K562 (cell line): ENCODE results near the gene THSD8. TPM values are rescaled to one million over a fixed set of nuclear protein-coding genes. Genes with fewer than 3 reads are reported as not detected.

ENCODE experiments used
- ATF1 ChIP-seq, 2 experiments: fragments of 450-650 bp in 1 of 2; IDR thresholded peaks; 2 replicates each; pipeline ENCODE4 v1.6.1; 2016; ENCODE audit warnings: missing compliant biosample characterization in 1 of 2, missing genetic modification characterization in 1 of 2
- CBFB ChIP-seq: sonication (generic); formaldehyde crosslinking; IDR thresholded peaks from 2 replicates; pipeline ENCODE4 v1.4.0; 2020; ENCODE audit warnings: mild to moderate bottlenecking, missing genetic modification reagents
- CREM ChIP-seq: IDR thresholded peaks from 2 replicates; pipeline ENCODE4 v1.6.1; 2014; ENCODE audit warnings: antibody characterized with exemption, low read depth
- EP300 ChIP-seq: IDR thresholded peaks from 2 replicates; pipeline ENCODE4 v1.6.1; 2012; ENCODE audit warnings: low read length, improper control_type of control experiment
- ERF ChIP-seq: fragments of 450-650 bp; formaldehyde crosslinking; IDR thresholded peaks from 2 replicates; pipeline ENCODE4 v1.4.0; 2020; ENCODE audit warnings: mild to moderate bottlenecking, mixed read lengths
- FOXK2 ChIP-seq, 2 experiments: fragments of 450-650 bp; IDR thresholded peaks in 1 of 2; conservative IDR thresholded peaks in 1 of 2; 2 replicates each; pipeline ENCODE4 v1.6.1; 2016; ENCODE audit warnings: low read depth in 2 of 2, mild to moderate bottlenecking in 1 of 2
- MEF2D ChIP-seq: conservative IDR thresholded peaks from 2 replicates; pipeline ENCODE4 v1.6.1; 2016; ENCODE audit warnings: low read depth, missing genetic modification characterization, missing compliant biosample characterization
- MTA2 ChIP-seq: fragments of 450-650 bp; IDR thresholded peaks from 2 replicates; pipeline ENCODE4 v1.6.1; 2016; ENCODE audit warnings: low read depth
- PHB2 ChIP-seq: fragments of 450-650 bp; IDR thresholded peaks from 2 replicates; pipeline ENCODE4 v1.6.1; 2017; ENCODE audit warnings: low read depth
- RBM25 ChIP-seq: fragments of 200-400 bp; formaldehyde crosslinking; IDR thresholded peaks from 2 replicates; pipeline ENCODE4 v1.6.1; 2018; ENCODE audit warnings: low read length, low read depth, moderate library complexity; ENCODE audit not compliant: severe bottlenecking
- RNF2 ChIP-seq: sonication (generic); IDR thresholded peaks from 2 replicates; pipeline ENCODE4 v1.6.1; 2016
- RUNX1 ChIP-seq: sonication (generic); IDR thresholded peaks from 2 replicates; pipeline ENCODE4 v1.6.1; 2016; ENCODE audit warnings: antibody characterized with exemption, low read depth
- SAP30 ChIP-seq: fragments of 200-600 bp; sonication (generic); IDR thresholded peaks from 2 replicates; pipeline ENCODE4 v1.6.1; 2012; ENCODE audit warnings: borderline replicate concordance, low read depth, mild to moderate bottlenecking, moderate library complexity, low read length, control low read depth, inconsistent platforms; ENCODE audit not compliant: insufficient read depth, poor library complexity, severe bottlenecking
- SIN3A ChIP-seq, 2 experiments: fragments of 150-350 bp in 1 of 2; IDR thresholded peaks; 2 replicates each; pipeline ENCODE4 v1.6.1; 2011 to 2016; ENCODE audit warnings: borderline replicate concordance in 2 of 2, low read depth in 2 of 2, low read length in 2 of 2, mild to moderate bottlenecking in 2 of 2, moderate library complexity in 2 of 2; ENCODE audit not compliant: control insufficient read depth in 1 of 2
- SMARCA4 ChIP-seq: fragments of 450-650 bp; IDR thresholded peaks from 2 replicates; pipeline ENCODE4 v1.6.1; 2016
- SP1 ChIP-seq: sonication (generic); formaldehyde crosslinking; IDR thresholded peaks from 2 replicates; pipeline ENCODE4 v1.8.1; 2022; ENCODE audit warnings: mild to moderate bottlenecking, missing genetic modification reagents
- TCF3 ChIP-seq: sonication (generic); formaldehyde crosslinking; IDR thresholded peaks from 2 replicates; pipeline ENCODE4 v1.4.0; 2020; ENCODE audit warnings: mild to moderate bottlenecking, missing genetic modification reagents
- ZNF175 ChIP-seq: fragments of 200-800 bp; sonication (Bioruptor generic); IDR thresholded peaks from 2 replicates; pipeline ENCODE4 v1.6.1; 2016; ENCODE audit warnings: low read depth, mild to moderate bottlenecking, missing genetic modification characterization, missing compliant biosample characterization
- polyA plus RNA-seq, 8 experiments: library from polyadenylated mRNA; depleted of rRNA in 4 of 8; stranded (reverse) in 5 of 8; unstranded in 3 of 8; fragments of >200 nt; fragmentation: Nextera tagmentation in 2 of 8; fragmentation: Illumina TruSeq in 1 of 8; extraction: Ambion mirVana in 2 of 8; extraction: Trizol in 1 of 8; gene quantifications; 2 replicates each; pipeline versions ENCODE4 v1.2.1 to v1.2.3, GENCODE V29; 2011 to 2014; ENCODE audit warnings: inconsistent platforms in 1 of 8, missing spikeins in 1 of 8
- total RNA-seq, 7 experiments: library from RNA; depleted of rRNA in 6 of 7; stranded (reverse); fragments of >200 nt in 6 of 7; fragmentation: Illumina TruSeq in 2 of 7; extraction: Trizol in 2 of 7; gene quantifications; 2 replicates each; pipeline versions ENCODE4 v1.2.1 to v1.2.3, GENCODE V29; 2011 to 2021; ENCODE audit warnings: low replicate concordance in 1 of 7
- TF ChIP-seq, protein P1 (sequence below): sonication (generic); formaldehyde crosslinking; IDR thresholded peaks from 2 replicates; pipeline ENCODE4 v1.8.0; 2023; ENCODE audit warnings: missing genetic modification reagents, mild to moderate bottlenecking, borderline replicate concordance
- TF ChIP-seq, protein P2 (sequence below): sonication (generic); formaldehyde crosslinking; IDR thresholded peaks from 2 replicates; pipeline ENCODE4 v1.8.1; 2023; ENCODE audit warnings: mild to moderate bottlenecking, missing genetic modification reagents
- TF ChIP-seq, protein P3 (sequence below): fragments of 450-650 bp; formaldehyde crosslinking; IDR thresholded peaks from 2 replicates; pipeline ENCODE4 v1.4.0; 2022; ENCODE audit warnings: mild to moderate bottlenecking, moderate library complexity

Gene THSD8
- total and polyA plus RNA-seq, 9 of the 15 experiments (the other 6 are each of a cell fraction or from before 2014, with no cell fraction given), result 8.4 to 42.4 (median 19.9) TPM; not detected in 2

DNA sequence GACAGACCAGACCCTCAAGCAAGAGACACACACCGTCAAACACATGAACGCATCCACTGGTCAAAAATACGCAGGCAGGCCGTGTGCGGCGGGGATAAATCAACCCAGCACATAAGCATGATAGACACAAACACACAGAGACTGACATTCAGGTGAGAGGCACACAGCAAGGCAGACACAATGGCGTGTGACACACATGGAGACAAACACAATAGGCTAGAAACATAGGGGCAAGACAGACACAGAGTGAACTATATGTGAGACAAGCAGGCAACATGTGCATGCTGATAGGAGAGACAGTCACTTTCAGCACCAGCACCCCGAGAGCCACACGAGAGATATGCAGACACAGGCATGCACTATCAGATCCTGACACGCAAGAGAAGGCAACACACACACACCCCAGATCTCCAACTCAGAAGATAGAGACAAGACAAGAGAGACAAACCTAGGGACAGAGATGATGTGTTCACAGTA is 17.4 kb upstream of the THSD8 start (continued):
- TF ChIP-seq, protein P1, sequence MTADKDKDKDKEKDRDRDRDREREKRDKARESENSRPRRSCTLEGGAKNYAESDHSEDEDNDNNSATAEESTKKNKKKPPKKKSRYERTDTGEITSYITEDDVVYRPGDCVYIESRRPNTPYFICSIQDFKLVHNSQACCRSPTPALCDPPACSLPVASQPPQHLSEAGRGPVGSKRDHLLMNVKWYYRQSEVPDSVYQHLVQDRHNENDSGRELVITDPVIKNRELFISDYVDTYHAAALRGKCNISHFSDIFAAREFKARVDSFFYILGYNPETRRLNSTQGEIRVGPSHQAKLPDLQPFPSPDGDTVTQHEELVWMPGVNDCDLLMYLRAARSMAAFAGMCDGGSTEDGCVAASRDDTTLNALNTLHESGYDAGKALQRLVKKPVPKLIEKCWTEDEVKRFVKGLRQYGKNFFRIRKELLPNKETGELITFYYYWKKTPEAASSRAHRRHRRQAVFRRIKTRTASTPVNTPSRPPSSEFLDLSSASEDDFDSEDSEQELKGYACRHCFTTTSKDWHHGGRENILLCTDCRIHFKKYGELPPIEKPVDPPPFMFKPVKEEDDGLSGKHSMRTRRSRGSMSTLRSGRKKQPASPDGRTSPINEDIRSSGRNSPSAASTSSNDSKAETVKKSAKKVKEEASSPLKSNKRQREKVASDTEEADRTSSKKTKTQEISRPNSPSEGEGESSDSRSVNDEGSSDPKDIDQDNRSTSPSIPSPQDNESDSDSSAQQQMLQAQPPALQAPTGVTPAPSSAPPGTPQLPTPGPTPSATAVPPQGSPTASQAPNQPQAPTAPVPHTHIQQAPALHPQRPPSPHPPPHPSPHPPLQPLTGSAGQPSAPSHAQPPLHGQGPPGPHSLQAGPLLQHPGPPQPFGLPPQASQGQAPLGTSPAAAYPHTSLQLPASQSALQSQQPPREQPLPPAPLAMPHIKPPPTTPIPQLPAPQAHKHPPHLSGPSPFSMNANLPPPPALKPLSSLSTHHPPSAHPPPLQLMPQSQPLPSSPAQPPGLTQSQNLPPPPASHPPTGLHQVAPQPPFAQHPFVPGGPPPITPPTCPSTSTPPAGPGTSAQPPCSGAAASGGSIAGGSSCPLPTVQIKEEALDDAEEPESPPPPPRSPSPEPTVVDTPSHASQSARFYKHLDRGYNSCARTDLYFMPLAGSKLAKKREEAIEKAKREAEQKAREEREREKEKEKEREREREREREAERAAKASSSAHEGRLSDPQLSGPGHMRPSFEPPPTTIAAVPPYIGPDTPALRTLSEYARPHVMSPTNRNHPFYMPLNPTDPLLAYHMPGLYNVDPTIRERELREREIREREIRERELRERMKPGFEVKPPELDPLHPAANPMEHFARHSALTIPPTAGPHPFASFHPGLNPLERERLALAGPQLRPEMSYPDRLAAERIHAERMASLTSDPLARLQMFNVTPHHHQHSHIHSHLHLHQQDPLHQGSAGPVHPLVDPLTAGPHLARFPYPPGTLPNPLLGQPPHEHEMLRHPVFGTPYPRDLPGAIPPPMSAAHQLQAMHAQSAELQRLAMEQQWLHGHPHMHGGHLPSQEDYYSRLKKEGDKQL (CRISPR knock-in tag), result 0 out of 2 replicates have a peak, but pooled peaks have one; percentile 24
- TF ChIP-seq, protein P2, sequence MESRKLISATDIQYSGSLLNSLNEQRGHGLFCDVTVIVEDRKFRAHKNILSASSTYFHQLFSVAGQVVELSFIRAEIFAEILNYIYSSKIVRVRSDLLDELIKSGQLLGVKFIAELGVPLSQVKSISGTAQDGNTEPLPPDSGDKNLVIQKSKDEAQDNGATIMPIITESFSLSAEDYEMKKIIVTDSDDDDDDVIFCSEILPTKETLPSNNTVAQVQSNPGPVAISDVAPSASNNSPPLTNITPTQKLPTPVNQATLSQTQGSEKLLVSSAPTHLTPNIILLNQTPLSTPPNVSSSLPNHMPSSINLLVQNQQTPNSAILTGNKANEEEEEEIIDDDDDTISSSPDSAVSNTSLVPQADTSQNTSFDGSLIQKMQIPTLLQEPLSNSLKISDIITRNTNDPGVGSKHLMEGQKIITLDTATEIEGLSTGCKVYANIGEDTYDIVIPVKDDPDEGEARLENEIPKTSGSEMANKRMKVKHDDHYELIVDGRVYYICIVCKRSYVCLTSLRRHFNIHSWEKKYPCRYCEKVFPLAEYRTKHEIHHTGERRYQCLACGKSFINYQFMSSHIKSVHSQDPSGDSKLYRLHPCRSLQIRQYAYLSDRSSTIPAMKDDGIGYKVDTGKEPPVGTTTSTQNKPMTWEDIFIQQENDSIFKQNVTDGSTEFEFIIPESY, result 0 out of 2 replicates have a peak, but pooled peaks have one; percentile 28
- peak; percentile 94 for TF ChIP-seq EP300
- peak; percentile 80; the same call in 1 of the 2 replicates for TF ChIP-seq SP1
- TF ChIP-seq RBM25, result no peak
- 0 out of 2 replicates have a peak, but pooled peaks have one; percentile 77 for TF ChIP-seq RUNX1
- TF ChIP-seq TCF3, result peak; percentile 98
- peak; percentile 83 for TF ChIP-seq CREM
- TF ChIP-seq RNF2, result peak; percentile 86
- TF ChIP-seq ATF1 (CRISPR knock-in tag; IDR thresholded peaks at IDR 0.05), result no peak
- TF ChIP-seq ATF1 (tag; IDR thresholded peaks at IDR 0.05), result peak; percentile 73
- TF ChIP-seq CBFB (CRISPR knock-in tag), result no peak
- TF ChIP-seq MEF2D (tag), result peak; percentile 72; the same call in 1 of the 2 replicates
- 0 out of 2 replicates have a peak, but pooled peaks have one; percentile 31 for TF ChIP-seq ERF (CRISPR knock-in tag)
- peak; percentile 76 to 82 for TF ChIP-seq FOXK2 (conservative IDR thresholded peaks at IDR 0.05 in 1 of 2, IDR thresholded peaks at IDR 0.05 in 1 of 2; ENCODE audit: low read depth in 2 of 2)
- peak; percentile 95 for TF ChIP-seq SMARCA4
- TF ChIP-seq SAP30, result peak; percentile 31
- peak; percentile 91 for TF ChIP-seq MTA2
- TF ChIP-seq PHB2, result peak; percentile 77
- TF ChIP-seq, protein P3, sequence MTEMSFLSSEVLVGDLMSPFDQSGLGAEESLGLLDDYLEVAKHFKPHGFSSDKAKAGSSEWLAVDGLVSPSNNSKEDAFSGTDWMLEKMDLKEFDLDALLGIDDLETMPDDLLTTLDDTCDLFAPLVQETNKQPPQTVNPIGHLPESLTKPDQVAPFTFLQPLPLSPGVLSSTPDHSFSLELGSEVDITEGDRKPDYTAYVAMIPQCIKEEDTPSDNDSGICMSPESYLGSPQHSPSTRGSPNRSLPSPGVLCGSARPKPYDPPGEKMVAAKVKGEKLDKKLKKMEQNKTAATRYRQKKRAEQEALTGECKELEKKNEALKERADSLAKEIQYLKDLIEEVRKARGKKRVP, result peak; percentile 88
- no peak for TF ChIP-seq SIN3A (IDR thresholded peaks at IDR 0.05; ENCODE audit: borderline replicate concordance in 2 of 2, control insufficient read depth in 1 of 2, low read depth in 2 of 2, low read length in 2 of 2)
- 0 out of 2 replicates have a peak, but pooled peaks have one; percentile 71 for TF ChIP-seq ZNF175 (CRISPR knock-in tag)
